Measurements from ENCODE around the gene TRIO. TPM values are rescaled to one million over a fixed set of nuclear protein-coding genes. Genes with fewer than 3 reads are reported as not detected.

The TRIO gene
- total RNA-seq, 1 donor from 2014 or later = 163 TPM

DNA sequence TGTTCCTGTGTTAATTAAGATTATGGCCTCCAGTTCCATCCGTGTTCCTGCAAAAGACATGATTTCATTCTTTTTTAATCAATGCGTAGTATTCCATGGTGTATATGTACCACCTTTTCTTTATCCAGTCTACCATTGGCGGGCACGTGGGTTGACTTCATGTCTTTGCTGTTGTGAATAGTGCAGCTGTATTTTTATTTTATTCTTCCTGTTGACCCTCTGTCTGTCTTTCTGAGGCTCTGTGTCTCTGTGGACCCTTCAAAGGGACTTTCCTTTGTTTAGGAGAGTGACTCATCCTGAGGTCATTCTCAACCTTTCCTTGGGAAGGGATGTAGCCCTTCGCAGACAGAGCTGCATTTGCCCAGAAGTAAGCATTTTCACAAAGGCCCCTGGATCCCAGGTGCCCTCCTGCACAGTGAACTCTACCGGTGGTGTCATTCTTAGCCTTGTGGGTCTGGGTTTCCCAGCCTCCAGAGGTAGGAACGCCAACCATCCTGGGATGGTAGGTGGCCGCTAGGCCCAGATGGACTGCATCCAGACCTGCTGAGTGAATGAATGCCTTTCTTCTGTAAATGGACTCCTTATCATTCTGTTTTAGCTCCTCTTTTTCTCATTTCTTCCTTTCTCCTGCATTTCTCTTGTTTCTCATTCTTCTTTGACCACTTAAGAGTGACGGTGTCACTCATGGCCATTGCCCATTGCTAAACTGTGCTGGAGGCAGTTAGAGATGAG is 22.4 kb downstream of the TRIO start:
- Mint-ChIP-seq H3K27ac (peak overlapping the region; percentile 25), H3K4me1 (ENCODE audit: low read depth) (peaks cover 29% of the 10 kb centered on the region), H3K4me3 (ENCODE audit: low read depth) (no peak overlapping the region), H3K36me3 (ENCODE audit: insufficient read depth) (peaks cover 13% of the 10 kb centered on the region), H3K9me3 (ENCODE audit: low read depth) (peaks cover 13% of the 10 kb centered on the region), H3K27me3 (no peaks in the 10 kb centered on the region)
- no peak for DNase-seq (ENCODE audit: low spot score, unreplicated experiment)
- TF ChIP-seq, protein P1, sequence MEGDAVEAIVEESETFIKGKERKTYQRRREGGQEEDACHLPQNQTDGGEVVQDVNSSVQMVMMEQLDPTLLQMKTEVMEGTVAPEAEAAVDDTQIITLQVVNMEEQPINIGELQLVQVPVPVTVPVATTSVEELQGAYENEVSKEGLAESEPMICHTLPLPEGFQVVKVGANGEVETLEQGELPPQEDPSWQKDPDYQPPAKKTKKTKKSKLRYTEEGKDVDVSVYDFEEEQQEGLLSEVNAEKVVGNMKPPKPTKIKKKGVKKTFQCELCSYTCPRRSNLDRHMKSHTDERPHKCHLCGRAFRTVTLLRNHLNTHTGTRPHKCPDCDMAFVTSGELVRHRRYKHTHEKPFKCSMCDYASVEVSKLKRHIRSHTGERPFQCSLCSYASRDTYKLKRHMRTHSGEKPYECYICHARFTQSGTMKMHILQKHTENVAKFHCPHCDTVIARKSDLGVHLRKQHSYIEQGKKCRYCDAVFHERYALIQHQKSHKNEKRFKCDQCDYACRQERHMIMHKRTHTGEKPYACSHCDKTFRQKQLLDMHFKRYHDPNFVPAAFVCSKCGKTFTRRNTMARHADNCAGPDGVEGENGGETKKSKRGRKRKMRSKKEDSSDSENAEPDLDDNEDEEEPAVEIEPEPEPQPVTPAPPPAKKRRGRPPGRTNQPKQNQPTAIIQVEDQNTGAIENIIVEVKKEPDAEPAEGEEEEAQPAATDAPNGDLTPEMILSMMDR (IDR thresholded peaks at IDR 0.05; ENCODE audit: unreplicated experiment) = no peak

DNA sequence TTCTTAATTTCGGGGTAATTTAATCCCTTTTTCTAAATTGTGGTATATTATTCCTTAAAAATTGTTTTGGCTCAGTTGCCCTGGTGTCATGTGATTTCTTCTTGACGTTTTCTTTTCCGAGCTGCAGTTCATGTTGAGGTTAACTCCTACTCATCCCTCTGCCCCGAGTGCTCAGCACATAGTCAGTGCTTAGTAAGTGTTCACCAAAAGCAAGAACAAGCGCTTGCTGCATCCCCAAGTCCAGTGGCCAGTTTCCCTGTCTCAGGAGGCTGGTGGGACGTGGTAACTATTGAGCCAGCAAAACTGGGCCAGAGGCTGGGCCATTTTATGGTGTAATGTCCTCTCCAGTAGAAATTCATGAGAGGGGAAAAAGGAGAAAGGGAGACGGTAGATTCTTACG is 23.3 kb downstream of the TRIO start:
- Mint-ChIP-seq H3K4me1 (ENCODE audit: low read depth) (peaks cover 24% of the 10 kb centered on the region), H3K9me3 (ENCODE audit: low read depth) (peaks cover 13% of the 10 kb centered on the region), H3K4me3 (ENCODE audit: low read depth) (no peak overlapping the region), H3K27me3 (no peaks in the 10 kb centered on the region), H3K36me3 (ENCODE audit: insufficient read depth) (peaks cover 11% of the 10 kb centered on the region), H3K27ac (no peak overlapping the region)
- DNase-seq (ENCODE audit: low spot score, unreplicated experiment) = no peak
- TF ChIP-seq, protein P1 (IDR thresholded peaks at IDR 0.05; ENCODE audit: unreplicated experiment) = no peak

DNA sequence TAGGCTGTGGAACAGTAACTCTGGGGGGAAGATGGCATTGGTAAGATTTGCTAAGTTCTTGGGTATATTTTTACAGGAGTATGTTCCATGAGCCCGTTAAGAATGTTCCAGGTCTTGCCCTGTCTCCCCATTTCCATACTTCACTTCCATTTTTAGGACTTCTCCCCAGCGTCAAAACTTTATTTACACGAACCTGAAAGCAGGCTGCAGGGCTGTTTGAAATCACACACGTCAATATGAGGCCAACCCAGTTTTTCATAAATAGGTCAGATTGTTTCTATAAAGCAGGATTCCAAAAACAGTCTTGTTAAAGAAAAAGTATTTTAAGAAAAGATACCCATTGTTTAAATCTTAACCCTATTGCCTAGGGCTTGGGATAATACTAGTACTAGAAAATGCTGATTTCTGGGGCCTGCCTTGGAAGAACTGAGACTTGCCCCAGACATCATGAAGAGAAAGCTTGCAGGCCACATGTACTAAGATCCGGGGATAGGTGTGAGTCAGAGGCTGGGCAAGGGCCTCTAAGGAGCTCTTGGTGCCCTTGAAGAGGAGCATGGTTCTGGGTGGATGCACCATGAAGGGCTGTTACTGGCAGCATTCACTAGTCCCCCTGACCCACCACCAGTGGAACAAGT is 24.2 kb downstream of the TRIO start:
- Mint-ChIP-seq H3K27ac (no peak overlapping the region), H3K4me1 (ENCODE audit: low read depth) (peaks cover 18% of the 10 kb centered on the region), H3K4me3 (ENCODE audit: low read depth) (no peak overlapping the region), H3K9me3 (ENCODE audit: low read depth) (peaks cover 13% of the 10 kb centered on the region), H3K27me3 (no peaks in the 10 kb centered on the region), H3K36me3 (ENCODE audit: insufficient read depth) (peaks cover 11% of the 10 kb centered on the region)
- no peak for DNase-seq (ENCODE audit: low spot score, unreplicated experiment)
- TF ChIP-seq, protein P1 (IDR thresholded peaks at IDR 0.05; ENCODE audit: unreplicated experiment) = no peak

DNA sequence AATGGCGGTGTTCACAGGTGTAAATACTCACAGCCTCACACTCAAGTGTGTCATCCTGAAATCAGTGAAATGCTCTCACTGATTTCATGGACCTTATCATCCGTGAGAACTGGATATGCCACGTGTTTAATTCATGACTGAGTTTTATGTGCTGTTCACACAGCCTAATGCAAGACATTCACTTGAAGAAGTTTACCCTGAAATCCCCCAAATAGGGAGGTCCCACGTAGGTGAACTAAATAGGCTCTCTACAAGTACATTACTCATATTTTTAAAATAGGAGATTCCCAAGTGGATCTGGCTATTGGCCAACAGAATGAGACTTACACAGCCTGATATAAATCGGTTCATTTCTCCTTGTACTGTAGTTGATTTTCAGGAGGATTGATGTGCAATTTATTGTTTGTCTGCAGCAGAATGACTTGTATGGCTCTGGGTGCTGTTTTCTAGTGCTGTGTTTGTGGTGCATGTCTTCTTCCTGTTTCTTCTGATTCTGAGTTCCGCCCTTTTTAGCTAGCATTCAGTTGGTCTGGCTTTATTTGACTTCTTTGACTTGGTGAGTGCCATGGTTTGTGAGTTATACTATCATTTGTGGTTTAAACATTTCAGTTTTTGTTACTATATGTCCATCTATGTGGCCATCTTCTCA is 25.1 kb downstream of the TRIO start:
- H3K9me3 Mint-ChIP-seq (ENCODE audit: low read depth) = peaks cover 13% of the 10 kb centered on the region
- peaks cover 11% of the 10 kb centered on the region for H3K36me3 Mint-ChIP-seq (ENCODE audit: insufficient read depth)
- H3K27ac Mint-ChIP-seq = peak overlapping the region; percentile 29
- H3K27me3 Mint-ChIP-seq = no peaks in the 10 kb centered on the region
- TF ChIP-seq, protein P1 (IDR thresholded peaks at IDR 0.05; ENCODE audit: unreplicated experiment) = no peak
- peaks cover 23% of the 10 kb centered on the region for H3K4me1 Mint-ChIP-seq (ENCODE audit: low read depth)
- DNase-seq (ENCODE audit: low spot score, unreplicated experiment) = no peak
- H3K4me3 Mint-ChIP-seq (ENCODE audit: low read depth) = no peak overlapping the region

DNA sequence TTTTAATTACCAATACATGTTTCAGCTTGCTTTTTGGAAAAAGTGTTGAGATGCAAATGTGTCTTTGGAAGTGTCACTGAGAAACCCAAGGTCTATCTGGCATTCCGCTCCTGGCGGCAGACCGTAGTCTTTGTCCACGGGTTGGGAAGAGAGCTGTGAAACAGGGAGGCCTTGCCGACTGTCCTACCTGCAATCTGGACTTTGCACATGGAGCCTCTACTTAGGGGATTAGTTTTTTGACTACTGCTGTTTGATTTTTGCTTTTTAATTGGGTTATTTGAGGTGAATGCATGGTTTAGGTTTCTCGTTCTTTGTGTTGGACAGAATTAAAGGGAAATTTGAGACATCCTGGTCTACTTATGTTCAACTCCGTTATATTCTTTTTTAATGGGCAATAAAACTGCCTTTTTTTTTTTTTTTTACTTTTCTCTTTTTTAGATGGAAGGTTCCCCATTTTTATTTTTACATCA is 25.7 kb downstream of the TRIO start:
- H3K9me3 Mint-ChIP-seq (ENCODE audit: low read depth) = peaks cover 9% of the 10 kb centered on the region
- H3K36me3 Mint-ChIP-seq (ENCODE audit: insufficient read depth) = peaks cover 9% of the 10 kb centered on the region
- no peaks in the 10 kb centered on the region for H3K27me3 Mint-ChIP-seq
- peak overlapping the region; percentile 29 for H3K27ac Mint-ChIP-seq
- H3K4me3 Mint-ChIP-seq (ENCODE audit: low read depth) = no peak overlapping the region
- TF ChIP-seq, protein P1 (IDR thresholded peaks at IDR 0.05; ENCODE audit: unreplicated experiment) = no peak
- peaks cover 28% of the 10 kb centered on the region for H3K4me1 Mint-ChIP-seq (ENCODE audit: low read depth)
- no peak for DNase-seq (ENCODE audit: low spot score, unreplicated experiment)

All from progenitor cell of endocrine pancreas (in vitro differentiated cells).